ENCODE measurements around the gene AIG1.

AIG1 gene

GRCh38 chr6:143321491-143322086, 260.9 kb downstream of the AIG1 start:
- TF ChIP-seq, protein P1, sequence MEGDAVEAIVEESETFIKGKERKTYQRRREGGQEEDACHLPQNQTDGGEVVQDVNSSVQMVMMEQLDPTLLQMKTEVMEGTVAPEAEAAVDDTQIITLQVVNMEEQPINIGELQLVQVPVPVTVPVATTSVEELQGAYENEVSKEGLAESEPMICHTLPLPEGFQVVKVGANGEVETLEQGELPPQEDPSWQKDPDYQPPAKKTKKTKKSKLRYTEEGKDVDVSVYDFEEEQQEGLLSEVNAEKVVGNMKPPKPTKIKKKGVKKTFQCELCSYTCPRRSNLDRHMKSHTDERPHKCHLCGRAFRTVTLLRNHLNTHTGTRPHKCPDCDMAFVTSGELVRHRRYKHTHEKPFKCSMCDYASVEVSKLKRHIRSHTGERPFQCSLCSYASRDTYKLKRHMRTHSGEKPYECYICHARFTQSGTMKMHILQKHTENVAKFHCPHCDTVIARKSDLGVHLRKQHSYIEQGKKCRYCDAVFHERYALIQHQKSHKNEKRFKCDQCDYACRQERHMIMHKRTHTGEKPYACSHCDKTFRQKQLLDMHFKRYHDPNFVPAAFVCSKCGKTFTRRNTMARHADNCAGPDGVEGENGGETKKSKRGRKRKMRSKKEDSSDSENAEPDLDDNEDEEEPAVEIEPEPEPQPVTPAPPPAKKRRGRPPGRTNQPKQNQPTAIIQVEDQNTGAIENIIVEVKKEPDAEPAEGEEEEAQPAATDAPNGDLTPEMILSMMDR (conservative IDR thresholded peaks at IDR 0.05) = no peak
- no peak overlapping the region for H3K27ac ChIP-seq

DNA sequence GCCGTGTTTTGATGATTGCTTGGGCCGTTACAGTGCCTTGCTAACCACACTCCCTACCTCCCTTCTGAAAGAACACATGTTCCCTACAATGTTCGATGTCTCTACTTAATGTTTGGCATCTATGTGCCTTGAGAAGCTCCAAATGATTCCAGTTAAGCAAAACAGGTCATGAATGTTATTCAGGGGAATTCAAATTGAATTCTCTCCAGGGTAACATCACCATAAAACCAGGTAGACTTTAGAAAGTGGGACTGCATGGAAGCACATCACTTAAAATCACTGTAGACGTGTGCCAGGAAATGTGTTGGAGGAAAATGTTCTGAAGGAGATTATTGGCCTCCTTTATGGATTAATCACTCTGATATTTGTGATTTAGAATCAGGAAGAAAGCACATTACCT, 261.7 kb downstream of the AIG1 start:
- no peak overlapping the region for H3K27ac ChIP-seq
- TF ChIP-seq, protein P1 (conservative IDR thresholded peaks at IDR 0.05) = no peak

DNA sequence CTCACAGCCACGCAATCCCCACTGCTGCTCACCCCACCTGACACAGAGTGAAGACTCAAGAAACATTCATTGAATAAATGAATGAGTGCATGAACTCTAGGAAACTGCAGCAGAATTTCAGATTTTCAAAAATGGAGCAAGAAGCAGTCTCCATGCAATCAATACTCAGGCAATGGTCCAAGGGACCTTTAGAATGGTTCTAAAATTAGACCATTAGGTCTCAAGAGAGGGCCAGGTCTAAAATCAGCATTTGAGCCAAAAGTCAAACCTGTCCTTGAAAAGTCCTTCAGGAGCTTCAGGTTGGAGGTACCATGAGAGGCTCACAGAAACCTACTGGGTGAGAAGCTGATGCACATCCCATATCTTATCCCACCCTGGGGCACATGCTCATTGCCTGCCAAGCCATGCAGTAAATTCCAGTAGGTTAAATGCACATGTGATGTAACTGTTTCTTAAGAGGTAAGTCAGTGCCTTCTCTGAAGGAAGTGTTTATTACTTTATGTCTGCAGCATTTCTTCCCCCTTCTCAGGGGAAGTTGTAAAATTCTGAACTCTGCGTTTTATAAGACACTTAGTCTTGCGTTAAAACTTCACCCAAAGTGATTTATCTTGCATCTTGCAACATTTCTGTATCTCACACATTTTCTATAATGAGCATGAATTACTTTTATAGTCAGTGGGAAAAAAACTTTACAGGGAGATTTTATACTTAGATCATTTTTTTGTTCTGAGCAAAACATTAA, 263.2 kb downstream of the AIG1 start:
- H3K27ac ChIP-seq = no peak overlapping the region
- TF ChIP-seq, protein P1 (conservative IDR thresholded peaks at IDR 0.05) = no peak

GRCh38 chr6:143325379-143326140, 264.9 kb downstream of the AIG1 start:
- TF ChIP-seq, protein P1 (conservative IDR thresholded peaks at IDR 0.05) = no peak
- no peak overlapping the region for H3K27ac ChIP-seq

DNA sequence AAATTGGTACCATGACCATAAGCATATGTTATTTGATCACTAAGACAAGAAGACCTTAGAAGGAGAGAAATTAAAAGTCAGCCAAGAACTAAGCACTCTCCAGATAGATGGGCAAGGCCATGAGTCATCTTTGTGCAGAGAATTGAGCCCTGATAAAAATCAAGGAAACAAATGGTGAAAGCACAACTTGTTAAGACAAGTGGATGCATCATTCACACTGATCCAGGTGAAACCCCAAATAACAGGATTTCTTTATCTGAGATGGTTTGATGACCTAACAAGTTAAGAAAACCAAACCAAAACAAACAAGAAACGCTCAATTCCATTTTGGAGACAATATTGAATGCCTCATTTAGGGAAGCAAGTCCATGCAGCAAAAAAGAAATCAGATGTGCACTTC, 268.2 kb downstream of the AIG1 start:
- H3K27ac ChIP-seq = no peak overlapping the region
- TF ChIP-seq, protein P1 (conservative IDR thresholded peaks at IDR 0.05) = no peak

DNA sequence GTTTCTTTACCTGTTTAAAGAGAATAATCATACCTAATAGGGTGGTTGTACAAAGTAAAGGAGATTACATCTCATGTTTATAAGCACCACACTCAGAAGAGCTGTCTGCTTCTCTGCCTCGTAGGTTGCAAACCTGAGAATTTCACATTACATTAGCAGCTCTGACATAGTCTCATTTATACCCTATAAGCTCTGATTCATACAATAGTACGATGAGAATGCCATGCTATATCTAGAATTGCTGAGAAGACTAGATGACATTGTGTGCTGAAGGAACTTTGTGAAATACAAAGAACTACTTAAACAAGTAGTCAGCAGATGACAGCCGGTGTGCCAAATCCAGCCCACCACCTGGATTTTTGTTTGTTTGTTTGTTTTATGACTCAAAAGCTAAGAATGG, 268.6 kb downstream of the AIG1 start:
- TF ChIP-seq, protein P1 (conservative IDR thresholded peaks at IDR 0.05) = no peak
- no peak overlapping the region for H3K27ac ChIP-seq

DNA sequence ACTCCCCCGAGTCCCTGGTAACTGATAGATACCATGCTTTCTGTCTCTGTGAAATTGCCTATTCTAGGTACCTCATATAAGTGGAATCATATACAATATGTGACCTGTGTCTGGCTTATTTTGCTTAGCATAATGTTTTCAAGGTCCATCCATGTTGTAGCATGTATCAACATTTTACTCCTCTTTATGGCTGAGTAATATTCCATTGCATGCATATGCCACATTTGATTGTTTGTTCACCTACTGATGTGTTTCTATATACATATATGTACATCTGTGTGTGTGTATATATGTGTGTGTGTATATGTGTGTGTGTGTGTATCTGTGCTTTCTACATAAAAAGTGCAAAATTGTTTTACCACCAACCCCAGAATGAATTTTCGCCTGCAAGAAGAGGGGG, 270.7 kb downstream of the AIG1 start:
- TF ChIP-seq, protein P1 (conservative IDR thresholded peaks at IDR 0.05) = no peak
- no peak overlapping the region for H3K27ac ChIP-seq
